HG03045 (cell line): Measurements from ENCODE around the gene SLC44A2.
"Not testable (repeated sequence)": the region's sequence is repeated elsewhere in the genome, so short reads cannot be mapped to it uniquely, and the experiment has no call there.

Experiments
- ATAC-seq: cut with Tn5 transposase; IDR thresholded peaks from one replicate; pipeline ENCODE4 v1.9.1; 2021; ENCODE audit warnings: mild to moderate bottlenecking, moderate library complexity; ENCODE audit not compliant: unreplicated experiment

SLC44A2 gene

GRCh38 chr19:10648360-10648759 is 23.0 kb downstream of the SLC44A2 start:
- no peak for ATAC-seq

- ATAC-seq = no peak
Measured at GRCh38 chr19:10651851-10652250, 26.5 kb downstream of the SLC44A2 start.

- no peak for ATAC-seq
Measured at GRCh38 chr19:10653482-10653731, 28.1 kb downstream of the SLC44A2 start.

- peak; percentile 70 for ATAC-seq
Measured at GRCh38 chr19:10653732-10654609, 28.6 kb downstream of the SLC44A2 start, which contains the start of gene ILF3. TSS of gene ILF3 (plus strand) at chr19:10654346. CDS start at chr19:10670606, 16,260 bp downstream.

GRCh38 chr19:10654610-10655456 is 29.5 kb downstream of the SLC44A2 start:
- peak; percentile 25 for ATAC-seq

- ATAC-seq = no peak
Measured at GRCh38 chr19:10655457-10656312, 30.3 kb downstream of the SLC44A2 start.

- ATAC-seq = no peak
Measured at GRCh38 chr19:10660346-10660745, 35.0 kb downstream of the SLC44A2 start.

- no peak for ATAC-seq
Measured at GRCh38 chr19:10661946-10662345, 36.6 kb downstream of the SLC44A2 start.

GRCh38 chr19:10662384-10663251 is 37.3 kb downstream of the SLC44A2 start:
- no peak for ATAC-seq

- not testable (repeated sequence) for ATAC-seq
Measured at GRCh38 chr19:10663252-10663563, 37.9 kb downstream of the SLC44A2 start.

GRCh38 chr19:10667867-10668266 is 42.5 kb downstream of the SLC44A2 start:
- ATAC-seq = no peak

- ATAC-seq = no peak
Measured at GRCh38 chr19:10669246-10669645, 43.9 kb downstream of the SLC44A2 start.

GRCh38 chr19:10670182-10670581 is 44.8 kb downstream of the SLC44A2 start:
- no peak for ATAC-seq

GRCh38 chr19:10670876-10671804 is 45.8 kb downstream of the SLC44A2 start:
- ATAC-seq = no peak

- not testable (repeated sequence) for ATAC-seq
Measured at GRCh38 chr19:10671922-10672321, 46.6 kb downstream of the SLC44A2 start.

GRCh38 chr19:10675214-10675613 is 49.9 kb downstream of the SLC44A2 start:
- ATAC-seq = not testable (repeated sequence)

GRCh38 chr19:10677751-10678150 is 52.4 kb downstream of the SLC44A2 start:
- ATAC-seq = no peak

GRCh38 chr19:10678813-10679212 is 53.5 kb downstream of the SLC44A2 start:
- ATAC-seq = no peak

GRCh38 chr19:10679743-10680142 is 54.4 kb downstream of the SLC44A2 start:
- no peak for ATAC-seq
